Spleen (tissue), 11 donors: Measurements from ENCODE around the gene FBXL13. TPM values are rescaled to one million over a fixed set of nuclear protein-coding genes. Genes with fewer than 3 reads are reported as not detected.
A peak's percentile ranks its signal among the peaks of the same experiment; 100 is the strongest.
"Not testable (repeated sequence)": the region's sequence is repeated elsewhere in the genome, so short reads cannot be mapped to it uniquely, and the experiment has no call there.

Source experiments
- DNase-seq: peaks from one replicate; pipeline ENCODE4 v3.0.0-alpha.2; 2020
- H3K27ac ChIP-seq, 8 donors: fragments of 200-600 bp; sonication (generic) in 7 of 8; 1 replicate in 4 of 8; 2 replicates in 4 of 8; pipeline versions ENCODE4 v1.5.0 to v1.8.0; 2016 to 2021; ENCODE audit warnings: inconsistent platforms in 4 of 8, mild to moderate bottlenecking in 4 of 8, moderate library complexity in 1 of 8
- H3K27me3 ChIP-seq, 7 donors: fragments of 200-600 bp; sonication (generic) in 6 of 7; replicated peaks in 1 of 7; 1 replicate in 4 of 7; 2 replicates in 3 of 7; pipeline versions ENCODE4 v1.5.0 to v1.8.0; 2016 to 2021; ENCODE audit warnings: inconsistent platforms in 3 of 7, mild to moderate bottlenecking in 1 of 7
- H3K36me3 ChIP-seq, 6 donors: fragments of 200-600 bp; sonication (generic) in 5 of 6; 1 replicate in 4 of 6; 2 replicates in 2 of 6; pipeline versions ENCODE4 v1.5.0 to v1.8.0; 2016 to 2021; ENCODE audit warnings: inconsistent platforms in 2 of 6
- H3K4me1 ChIP-seq, 6 donors: fragments of 200-600 bp; sonication (generic) in 5 of 6; 1 replicate in 3 of 6; 2 replicates in 3 of 6; pipeline versions ENCODE4 v1.5.0 to v1.8.0; 2016 to 2021; ENCODE audit warnings: inconsistent platforms in 3 of 6
- H3K4me3 ChIP-seq, 8 donors: fragments of 200-600 bp; sonication (generic) in 7 of 8; 1 replicate in 4 of 8; 2 replicates in 4 of 8; pipeline versions ENCODE4 v1.5.0 to v1.8.0; 2016 to 2021; ENCODE audit warnings: inconsistent platforms in 4 of 8, mild to moderate bottlenecking in 4 of 8, moderate library complexity in 2 of 8
- H3K9me3 ChIP-seq, 8 donors: fragments of 200-600 bp; sonication (generic) in 7 of 8; 1 replicate in 4 of 8; 2 replicates in 4 of 8; pipeline versions ENCODE4 v1.5.0 to v1.8.0; 2016 to 2021; ENCODE audit warnings: inconsistent platforms in 4 of 8
- POLR2A ChIP-seq, 3 donors: fragments of 450-650 bp; IDR thresholded peaks; one replicate each; pipeline ENCODE4 v1.5.1; 2017; ENCODE audit warnings: antibody characterized with exemption in 3 of 3, mild to moderate bottlenecking in 1 of 3
- POLR2AphosphoS5 ChIP-seq, 3 donors: sonication (generic); formaldehyde crosslinking; IDR thresholded peaks; one replicate each; pipeline ENCODE4 v1.5.1; 2017; ENCODE audit warnings: antibody characterized with exemption in 3 of 3
- WGBS, 5 donors: extraction: QIAGEN DNeasy Blood & Tissue Kit in 3 of 5; methylation state at CpG; one replicate each; pipeline versions ENCODE4 v1.1.5 to v1.1.7; 2013 to 2018; 5-methylcytosine and 5-hydroxymethylcytosine counted together
- intact Hi-C: fragments of 100-400 bp; cut with DNase I; formaldehyde crosslinking; loops from one replicate; pipeline ENCODE4 v1.15.0; 2023; ENCODE audit warnings: low total_unique reads
- polyA plus RNA-seq, 3 donors: library from polyadenylated mRNA; stranded (reverse); fragments of 200-250 nt; gene quantifications; one replicate each; pipeline ENCODE4 v1.2.1, GENCODE V29; 2013
- total RNA-seq, 7 donors: library from RNA; depleted of rRNA in 3 of 7; stranded (reverse); fragments of >200 nt in 3 of 7; fragmentation: NEBNext Ultra II Directional in 4 of 7; extraction: Animal tissue kit (Norgen Biotek cat#: 25700) in 4 of 7; gene quantifications; one replicate each; pipeline versions ENCODE4 v1.1.0 to v1.2.1, GENCODE V29; 2016 to 2021
- TF ChIP-seq, protein P1 (sequence below), 11 experiments: fragments of 200-600 bp in 7 of 11; fragments of 450-650 bp in 4 of 11; sonication (generic) in 4 of 11; IDR thresholded peaks in 8 of 11; conservative IDR thresholded peaks in 3 of 11; 1 replicate in 7 of 11; 2 replicates in 4 of 11; pipeline versions ENCODE4 v1.4.0 to v1.8.0; 2016 to 2021; ENCODE audit warnings: antibody characterized with exemption in 11 of 11, inconsistent platforms in 4 of 11, mild to moderate bottlenecking in 1 of 11
- donor health status: healthy with polysubstance abuse.
- donor health status: DM: no; HTN: no; CAD: no; lungs with moderate emphysema.
- donor health status: DM: no; HTN: no; CAD: no.
- donor health status: Bipolar disorder and iron deficiency.
- donor health status: healthy.
- donor health status: DM: no; HTN: no; CAD: no.
- donor health status: DM: yes; HTN: yes; CAD: no.

The FBXL13 gene
- total and polyA plus RNA-seq, 10 donors, result 0.09 to 6.6 (median 2.3) TPM

DNA sequence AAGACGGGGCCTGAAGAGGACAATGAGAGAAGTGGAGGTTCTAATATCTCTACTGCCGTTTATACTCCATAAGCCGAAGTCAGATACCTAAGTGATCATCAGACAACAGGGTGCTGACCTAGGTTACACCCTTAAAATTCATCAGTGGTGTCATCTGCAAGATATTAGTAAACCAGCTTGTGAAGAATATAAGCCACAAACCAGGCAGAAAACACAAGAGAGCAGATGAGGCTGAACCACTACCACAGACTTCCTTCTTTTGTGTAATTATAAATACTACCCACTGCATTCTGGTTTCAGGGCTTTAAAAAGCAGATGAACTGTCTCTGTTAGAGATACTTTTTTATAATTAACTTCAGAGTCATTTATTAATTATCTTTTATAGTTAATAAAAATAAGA is 230.7 kb downstream of the FBXL13 start:
- Histone ChIP-seq H3K27me3 (no peaks in the 10 kb centered on the region), H3K27ac (no peak overlapping the region), H3K4me1 (no peaks in the 10 kb centered on the region), H3K9me3 (no peaks in the 10 kb centered on the region), H3K36me3 (no peaks in the 10 kb centered on the region), H3K4me3 (no peak overlapping the region)
- no peak for DNase-seq
- TF ChIP-seq POLR2A (IDR thresholded peaks at IDR 0.05) (no peak), POLR2AphosphoS5 (IDR thresholded peaks at IDR 0.05) (no peak)
- TF ChIP-seq, protein P1, sequence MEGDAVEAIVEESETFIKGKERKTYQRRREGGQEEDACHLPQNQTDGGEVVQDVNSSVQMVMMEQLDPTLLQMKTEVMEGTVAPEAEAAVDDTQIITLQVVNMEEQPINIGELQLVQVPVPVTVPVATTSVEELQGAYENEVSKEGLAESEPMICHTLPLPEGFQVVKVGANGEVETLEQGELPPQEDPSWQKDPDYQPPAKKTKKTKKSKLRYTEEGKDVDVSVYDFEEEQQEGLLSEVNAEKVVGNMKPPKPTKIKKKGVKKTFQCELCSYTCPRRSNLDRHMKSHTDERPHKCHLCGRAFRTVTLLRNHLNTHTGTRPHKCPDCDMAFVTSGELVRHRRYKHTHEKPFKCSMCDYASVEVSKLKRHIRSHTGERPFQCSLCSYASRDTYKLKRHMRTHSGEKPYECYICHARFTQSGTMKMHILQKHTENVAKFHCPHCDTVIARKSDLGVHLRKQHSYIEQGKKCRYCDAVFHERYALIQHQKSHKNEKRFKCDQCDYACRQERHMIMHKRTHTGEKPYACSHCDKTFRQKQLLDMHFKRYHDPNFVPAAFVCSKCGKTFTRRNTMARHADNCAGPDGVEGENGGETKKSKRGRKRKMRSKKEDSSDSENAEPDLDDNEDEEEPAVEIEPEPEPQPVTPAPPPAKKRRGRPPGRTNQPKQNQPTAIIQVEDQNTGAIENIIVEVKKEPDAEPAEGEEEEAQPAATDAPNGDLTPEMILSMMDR (IDR thresholded peaks at IDR 0.05 in 8 of 11, conservative IDR thresholded peaks at IDR 0.05 in 3 of 11), result no peak
- intact Hi-C loops, result no loop called here
- 75 to 88% (median 83%) methylated on average over 3 of the region's 3 CpGs for WGBS, 5 donors

DNA sequence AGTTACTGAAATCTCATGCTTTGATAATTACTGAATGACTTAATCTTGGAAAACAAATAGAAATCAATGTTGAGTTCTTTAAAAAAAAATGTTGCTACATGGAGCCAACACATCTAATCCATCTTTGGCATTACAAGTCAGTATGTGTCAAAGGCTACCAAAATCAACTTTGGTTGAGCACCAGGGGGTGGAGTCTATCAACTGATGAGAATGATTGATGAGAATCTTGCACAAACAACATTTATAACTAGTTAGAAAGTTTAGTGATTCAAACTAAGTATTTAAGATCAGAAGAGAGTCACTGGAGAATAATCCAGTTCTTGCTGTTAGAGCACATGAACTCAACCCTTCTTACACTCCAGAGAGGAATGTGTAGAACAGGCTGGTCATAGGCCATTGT is 232.3 kb downstream of the FBXL13 start:
- intact Hi-C loops, result no loop called here
- no peak for DNase-seq
- Histone ChIP-seq H3K4me3 (no peak overlapping the region), H3K36me3 (no peaks in the 10 kb centered on the region), H3K27me3 (no peaks in the 10 kb centered on the region), H3K27ac (no peak overlapping the region), H3K4me1 (no peaks in the 10 kb centered on the region), H3K9me3 (no peaks in the 10 kb centered on the region)
- TF ChIP-seq POLR2AphosphoS5 (IDR thresholded peaks at IDR 0.05) (no peak), POLR2A (IDR thresholded peaks at IDR 0.05) (no peak)
- TF ChIP-seq, protein P1 (IDR thresholded peaks at IDR 0.05 in 8 of 11, conservative IDR thresholded peaks at IDR 0.05 in 3 of 11), result no peak

DNA sequence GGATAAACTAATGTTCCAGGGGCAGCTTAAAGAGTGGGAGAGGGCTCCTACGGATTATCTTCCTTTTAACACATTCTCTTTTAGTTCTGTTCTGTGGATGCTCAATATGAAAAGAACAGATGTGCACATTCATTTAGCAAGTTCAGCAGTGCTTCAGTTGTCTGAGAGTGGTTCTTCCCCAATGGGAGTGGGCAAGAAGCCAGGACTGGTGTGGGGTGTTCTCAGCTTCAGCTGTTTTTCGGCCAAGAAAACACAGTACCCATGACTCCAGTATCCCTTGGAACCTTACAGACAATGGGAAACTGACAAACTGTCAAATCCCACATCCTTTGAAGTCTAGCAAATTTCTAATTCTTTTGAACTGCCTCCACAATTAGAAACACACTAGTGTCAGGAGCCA is 233.3 kb downstream of the FBXL13 start:
- TF ChIP-seq POLR2A (IDR thresholded peaks at IDR 0.05) (no peak), POLR2AphosphoS5 (IDR thresholded peaks at IDR 0.05) (no peak)
- TF ChIP-seq, protein P1 (IDR thresholded peaks at IDR 0.05 in 8 of 11, conservative IDR thresholded peaks at IDR 0.05 in 3 of 11), result no peak
- H3K4me1 ChIP-seq, result peaks cover 0 to 3% (median 0%) of the 10 kb centered on the region in 6 donors
- WGBS, 5 donors, result 63 to 83% (median 71%) methylated on average over 2 of the region's 2 CpGs
- no peak for DNase-seq
- H3K9me3 ChIP-seq, result no peaks in the 10 kb centered on the region
- no peaks in the 10 kb centered on the region for H3K36me3 ChIP-seq
- no peaks in the 10 kb centered on the region for H3K27me3 ChIP-seq
- intact Hi-C loops, result no loop called here
- no peak overlapping the region for H3K4me3 ChIP-seq
- no peak overlapping the region for H3K27ac ChIP-seq

DNA sequence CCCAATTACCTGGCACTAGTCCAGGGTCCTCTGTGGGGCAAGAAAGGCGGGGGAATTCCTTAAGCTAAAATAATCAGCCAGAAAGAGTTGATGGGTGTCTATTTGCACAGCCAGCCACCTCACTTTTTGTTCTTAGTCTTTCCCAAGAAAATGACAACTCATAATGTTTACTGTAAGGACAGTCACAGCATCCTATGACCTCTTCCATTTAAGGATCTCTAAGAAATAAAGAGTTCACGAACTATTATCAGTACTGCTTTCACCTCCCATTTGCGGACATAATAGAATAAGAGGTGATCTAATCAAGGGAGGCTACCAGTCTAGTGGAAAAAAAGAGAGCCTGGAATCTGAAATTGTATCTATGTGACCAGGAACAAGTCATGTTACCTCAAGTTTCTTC is 234.2 kb downstream of the FBXL13 start:
- Histone ChIP-seq H3K4me1 (peaks cover 0 to 3% (median 0%) of the 10 kb centered on the region in 6 donors), H3K4me3 (no peak overlapping the region), H3K27ac (no peak overlapping the region), H3K27me3 (no peaks in the 10 kb centered on the region), H3K9me3 (no peaks in the 10 kb centered on the region), H3K36me3 (no peaks in the 10 kb centered on the region)
- DNase-seq, result no peak
- intact Hi-C loops, result no loop called here
- WGBS, 5 donors, result 83 to 90% (median 85%) methylated on average over 3 of the region's 3 CpGs
- TF ChIP-seq, protein P1 (IDR thresholded peaks at IDR 0.05 in 8 of 11, conservative IDR thresholded peaks at IDR 0.05 in 3 of 11), result no peak
- TF ChIP-seq POLR2A (IDR thresholded peaks at IDR 0.05), result no peak
- TF ChIP-seq POLR2AphosphoS5 (IDR thresholded peaks at IDR 0.05), result no peak

DNA sequence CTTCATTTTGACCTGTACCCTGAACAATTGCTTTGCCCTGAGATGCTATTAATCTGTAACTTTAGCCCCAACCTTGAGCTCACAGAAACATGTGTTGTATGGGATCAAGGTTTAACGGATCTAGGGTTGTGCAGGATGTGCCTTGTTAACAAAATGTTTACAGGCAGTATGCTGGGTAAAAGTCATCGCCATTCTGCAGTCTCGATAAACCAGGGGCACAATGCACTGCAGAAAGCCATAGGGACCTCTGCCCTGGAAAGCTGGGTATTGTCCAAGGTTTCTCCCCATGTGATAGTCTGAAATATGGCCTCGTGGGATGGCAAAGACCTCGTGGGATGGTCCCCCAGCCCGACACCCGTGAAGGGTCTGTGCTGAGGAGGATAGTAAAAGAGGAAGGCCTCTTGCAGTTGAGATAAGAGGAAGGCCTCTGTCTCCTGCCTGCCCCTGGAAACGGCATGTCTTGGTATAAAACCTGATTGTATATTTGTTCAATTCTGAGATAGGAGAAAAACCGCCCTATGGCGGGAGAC is 236.0 kb downstream of the FBXL13 start:
- H3K36me3 ChIP-seq, DNase-seq, H3K4me1 ChIP-seq, intact Hi-C loops, H3K4me3 ChIP-seq, H3K27me3 ChIP-seq, H3K9me3 ChIP-seq: not testable (repeated sequence)
- 79 to 88% (median 81%) methylated on average over 10 of the region's 10 CpGs for WGBS, 5 donors
- H3K27ac ChIP-seq, result peak overlapping the region in 2 of 8 donors; percentile 41 to 57
